ENCODE measurements around the gene ZNF668. TPM values are rescaled to one million over a fixed set of nuclear protein-coding genes. Genes with fewer than 3 reads are reported as not detected.

The ZNF668 gene
- total and polyA plus RNA-seq, 2 of the 13 experiments (the other 11 are each of a cell fraction or from before 2014, with no cell fraction given), result 3.8 to 9.8 TPM

DNA sequence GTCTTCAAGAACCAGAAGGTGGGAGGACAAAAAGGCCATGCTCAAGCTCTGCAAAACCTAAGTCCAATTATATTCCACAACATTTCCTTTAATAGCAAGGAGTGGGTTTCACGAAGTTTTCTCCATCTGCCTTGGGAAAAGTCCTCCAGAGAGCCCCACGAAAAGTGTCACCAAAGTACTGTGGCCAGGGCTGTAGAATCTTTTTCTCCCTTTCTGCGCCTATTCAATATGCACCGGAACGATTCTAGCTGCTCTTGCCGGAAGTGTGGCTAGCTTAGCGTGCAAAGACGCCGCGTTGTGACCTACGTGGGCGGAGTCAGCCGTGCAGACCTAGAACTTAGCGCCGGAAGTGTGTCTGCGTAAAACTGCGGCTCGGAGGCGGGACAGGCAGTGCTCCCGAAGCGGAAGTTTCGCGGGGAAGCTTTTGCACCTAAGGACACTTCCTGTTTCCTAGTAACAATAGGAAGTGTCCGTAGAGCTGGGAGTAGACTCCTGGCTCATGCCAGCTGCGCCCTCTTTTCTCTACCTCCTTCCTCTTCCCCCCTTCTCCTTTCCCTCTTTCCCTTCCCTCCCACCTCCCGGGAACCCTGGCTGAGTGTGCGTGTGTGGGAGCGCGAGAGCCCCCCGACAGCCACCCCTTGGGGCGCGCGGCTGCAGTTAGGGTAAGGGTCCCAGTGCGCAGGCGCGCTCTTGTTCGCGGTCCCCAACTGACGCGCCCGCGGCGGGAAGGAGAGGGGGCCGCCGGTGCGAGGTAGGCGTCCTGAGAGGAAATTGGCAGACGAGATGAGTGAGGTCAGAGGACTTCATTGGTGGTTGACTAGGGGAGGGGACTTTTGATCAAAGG lies at the start of gene ZNF668, which contains the start of gene ZNF646 (continued):
- TF ChIP-seq, protein P1, sequence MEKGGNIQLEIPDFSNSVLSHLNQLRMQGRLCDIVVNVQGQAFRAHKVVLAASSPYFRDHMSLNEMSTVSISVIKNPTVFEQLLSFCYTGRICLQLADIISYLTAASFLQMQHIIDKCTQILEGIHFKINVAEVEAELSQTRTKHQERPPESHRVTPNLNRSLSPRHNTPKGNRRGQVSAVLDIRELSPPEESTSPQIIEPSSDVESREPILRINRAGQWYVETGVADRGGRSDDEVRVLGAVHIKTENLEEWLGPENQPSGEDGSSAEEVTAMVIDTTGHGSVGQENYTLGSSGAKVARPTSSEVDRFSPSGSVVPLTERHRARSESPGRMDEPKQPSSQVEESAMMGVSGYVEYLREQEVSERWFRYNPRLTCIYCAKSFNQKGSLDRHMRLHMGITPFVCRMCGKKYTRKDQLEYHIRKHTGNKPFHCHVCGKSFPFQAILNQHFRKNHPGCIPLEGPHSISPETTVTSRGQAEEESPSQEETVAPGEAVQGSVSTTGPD (CRISPR knock-in tag; IDR thresholded peaks at IDR 0.05), result no peak; the same call in 1 of the 2 replicates
- TF ChIP-seq ZNF30 (CRISPR knock-in tag; IDR thresholded peaks at IDR 0.05) (peak; percentile 64; the same call in 1 of the 2 replicates), SNAI1 (CRISPR knock-in tag; IDR thresholded peaks at IDR 0.05; ENCODE audit: borderline replicate concordance) (no peak), SOX13 (IDR thresholded peaks at IDR 0.05) (peak; percentile 51; the same call in 1 of the 2 replicates), SOX13 (CRISPR knock-in tag; conservative IDR thresholded peaks at IDR 0.05 in 1 of 2, IDR thresholded peaks at IDR 0.05 in 1 of 2) (peak; percentile 62 to 74; a peak in 2 of 4 replicates), HIVEP1 (CRISPR knock-in tag; IDR thresholded peaks at IDR 0.05) (peak; percentile 82), SALL1 (CRISPR knock-in tag; IDR thresholded peaks at IDR 0.05) (peak; percentile 74; the same call in 1 of the 2 replicates), SP140L (CRISPR knock-in tag; IDR thresholded peaks at IDR 0.05; ENCODE audit: borderline replicate concordance) (no peak; the same call in 1 of the 2 replicates), ETV6 (CRISPR knock-in tag; conservative IDR thresholded peaks at IDR 0.05) (peak; percentile 83; the same call in 1 of the 2 replicates), ZNF333 (CRISPR knock-in tag; IDR thresholded peaks at IDR 0.05; ENCODE audit: borderline replicate concordance) (peak; percentile 75; the same call in 1 of the 2 replicates), KDM2A (CRISPR knock-in tag; IDR thresholded peaks at IDR 0.05; ENCODE audit: borderline replicate concordance, low read depth) (peak; percentile 99), SMYD3 (CRISPR knock-in tag; IDR thresholded peaks at IDR 0.05) (peak; percentile 95), NCOA5 (CRISPR knock-in tag; IDR thresholded peaks at IDR 0.05) (no peak), RFXAP (CRISPR knock-in tag; IDR thresholded peaks at IDR 0.05; ENCODE audit: borderline replicate concordance) (no peak), ZNF891 (CRISPR knock-in tag; IDR thresholded peaks at IDR 0.05) (no peak), ZNF484 (CRISPR knock-in tag; IDR thresholded peaks at IDR 0.05; ENCODE audit: borderline replicate concordance, low read depth) (0 out of 2 replicates have a peak, but pooled peaks have one; percentile 18), ZBTB7A (CRISPR knock-in tag; IDR thresholded peaks at IDR 0.05) (no peak), KLF6 (CRISPR knock-in tag; IDR thresholded peaks at IDR 0.05) (peak; percentile 55; the same call in 1 of the 2 replicates)
- TF ChIP-seq, protein P2, sequence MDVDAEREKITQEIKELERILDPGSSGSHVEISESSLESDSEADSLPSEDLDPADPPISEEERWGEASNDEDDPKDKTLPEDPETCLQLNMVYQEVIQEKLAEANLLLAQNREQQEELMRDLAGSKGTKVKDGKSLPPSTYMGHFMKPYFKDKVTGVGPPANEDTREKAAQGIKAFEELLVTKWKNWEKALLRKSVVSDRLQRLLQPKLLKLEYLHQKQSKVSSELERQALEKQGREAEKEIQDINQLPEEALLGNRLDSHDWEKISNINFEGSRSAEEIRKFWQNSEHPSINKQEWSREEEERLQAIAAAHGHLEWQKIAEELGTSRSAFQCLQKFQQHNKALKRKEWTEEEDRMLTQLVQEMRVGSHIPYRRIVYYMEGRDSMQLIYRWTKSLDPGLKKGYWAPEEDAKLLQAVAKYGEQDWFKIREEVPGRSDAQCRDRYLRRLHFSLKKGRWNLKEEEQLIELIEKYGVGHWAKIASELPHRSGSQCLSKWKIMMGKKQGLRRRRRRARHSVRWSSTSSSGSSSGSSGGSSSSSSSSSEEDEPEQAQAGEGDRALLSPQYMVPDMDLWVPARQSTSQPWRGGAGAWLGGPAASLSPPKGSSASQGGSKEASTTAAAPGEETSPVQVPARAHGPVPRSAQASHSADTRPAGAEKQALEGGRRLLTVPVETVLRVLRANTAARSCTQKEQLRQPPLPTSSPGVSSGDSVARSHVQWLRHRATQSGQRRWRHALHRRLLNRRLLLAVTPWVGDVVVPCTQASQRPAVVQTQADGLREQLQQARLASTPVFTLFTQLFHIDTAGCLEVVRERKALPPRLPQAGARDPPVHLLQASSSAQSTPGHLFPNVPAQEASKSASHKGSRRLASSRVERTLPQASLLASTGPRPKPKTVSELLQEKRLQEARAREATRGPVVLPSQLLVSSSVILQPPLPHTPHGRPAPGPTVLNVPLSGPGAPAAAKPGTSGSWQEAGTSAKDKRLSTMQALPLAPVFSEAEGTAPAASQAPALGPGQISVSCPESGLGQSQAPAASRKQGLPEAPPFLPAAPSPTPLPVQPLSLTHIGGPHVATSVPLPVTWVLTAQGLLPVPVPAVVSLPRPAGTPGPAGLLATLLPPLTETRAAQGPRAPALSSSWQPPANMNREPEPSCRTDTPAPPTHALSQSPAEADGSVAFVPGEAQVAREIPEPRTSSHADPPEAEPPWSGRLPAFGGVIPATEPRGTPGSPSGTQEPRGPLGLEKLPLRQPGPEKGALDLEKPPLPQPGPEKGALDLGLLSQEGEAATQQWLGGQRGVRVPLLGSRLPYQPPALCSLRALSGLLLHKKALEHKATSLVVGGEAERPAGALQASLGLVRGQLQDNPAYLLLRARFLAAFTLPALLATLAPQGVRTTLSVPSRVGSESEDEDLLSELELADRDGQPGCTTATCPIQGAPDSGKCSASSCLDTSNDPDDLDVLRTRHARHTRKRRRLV (CRISPR knock-in tag; IDR thresholded peaks at IDR 0.05), result peak; percentile 76; the same call in 1 of the 2 replicates
- TF ChIP-seq, protein P3, sequence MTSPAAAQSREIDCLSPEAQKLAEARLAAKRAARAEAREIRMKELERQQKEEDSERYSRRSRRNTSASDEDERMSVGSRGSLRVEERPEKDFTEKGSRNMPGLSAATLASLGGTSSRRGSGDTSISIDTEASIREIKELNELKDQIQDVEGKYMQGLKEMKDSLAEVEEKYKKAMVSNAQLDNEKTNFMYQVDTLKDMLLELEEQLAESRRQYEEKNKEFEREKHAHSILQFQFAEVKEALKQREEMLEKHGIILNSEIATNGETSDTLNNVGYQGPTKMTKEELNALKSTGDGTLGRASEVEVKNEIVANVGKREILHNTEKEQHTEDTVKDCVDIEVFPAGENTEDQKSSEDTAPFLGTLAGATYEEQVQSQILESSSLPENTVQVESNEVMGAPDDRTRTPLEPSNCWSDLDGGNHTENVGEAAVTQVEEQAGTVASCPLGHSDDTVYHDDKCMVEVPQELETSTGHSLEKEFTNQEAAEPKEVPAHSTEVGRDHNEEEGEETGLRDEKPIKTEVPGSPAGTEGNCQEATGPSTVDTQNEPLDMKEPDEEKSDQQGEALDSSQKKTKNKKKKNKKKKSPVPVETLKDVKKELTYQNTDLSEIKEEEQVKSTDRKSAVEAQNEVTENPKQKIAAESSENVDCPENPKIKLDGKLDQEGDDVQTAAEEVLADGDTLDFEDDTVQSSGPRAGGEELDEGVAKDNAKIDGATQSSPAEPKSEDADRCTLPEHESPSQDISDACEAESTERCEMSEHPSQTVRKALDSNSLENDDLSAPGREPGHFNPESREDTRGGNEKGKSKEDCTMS (CRISPR knock-in tag; conservative IDR thresholded peaks at IDR 0.05), result no peak

All from HepG2 (cell line).